Suprapubic skin (tissue), 4 donors: Measurements from ENCODE around the gene FSTL1.

Source experiments
- EP300 ChIP-seq: sonication (generic); formaldehyde crosslinking; IDR thresholded peaks from one replicate; pipeline ENCODE4 v1.6.1; 2017; ENCODE audit warnings: antibody characterized with exemption
- POLR2AphosphoS5 ChIP-seq, 3 donors: sonication (generic); formaldehyde crosslinking; IDR thresholded peaks; one replicate each; pipeline ENCODE4 v1.6.1; 2017; ENCODE audit warnings: antibody characterized with exemption in 3 of 3
- TF ChIP-seq, protein P1 (sequence below), 2 donors: fragments of 200-600 bp in 1 of 2; fragments of 450-650 bp in 1 of 2; sonication (generic) in 1 of 2; IDR thresholded peaks; one replicate each; pipeline ENCODE4 v1.5.1; 2016 to 2019; ENCODE audit warnings: antibody characterized with exemption in 2 of 2, mild to moderate bottlenecking in 1 of 2, moderate library complexity in 1 of 2

DNA sequence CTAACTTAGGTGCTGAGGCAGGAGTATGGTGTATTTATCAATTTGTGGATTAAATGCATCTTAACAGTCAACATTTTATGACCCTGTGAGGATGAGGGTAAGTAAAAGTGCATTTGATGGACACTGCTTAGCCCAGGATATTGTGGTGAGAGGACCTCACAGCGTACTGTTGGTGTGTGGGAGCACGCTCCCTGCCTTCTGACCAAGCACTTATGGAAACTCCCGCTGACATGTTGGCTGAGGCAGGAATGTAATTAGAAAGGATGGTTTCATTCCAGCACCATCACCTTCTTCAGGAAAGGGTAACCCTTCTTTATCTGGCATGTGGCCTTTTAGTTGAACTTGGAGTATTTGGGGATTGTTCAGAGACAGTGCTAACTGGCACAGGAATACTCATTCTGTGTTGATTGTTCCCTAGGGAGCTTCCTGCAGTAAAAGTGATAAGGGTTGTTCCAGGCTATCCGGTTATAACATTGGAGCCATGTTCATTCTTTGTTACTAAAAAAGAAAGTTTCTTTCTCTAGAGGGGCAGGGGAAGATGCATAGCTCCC is 11.7 kb upstream of the FSTL1 start:
- TF ChIP-seq, protein P1, sequence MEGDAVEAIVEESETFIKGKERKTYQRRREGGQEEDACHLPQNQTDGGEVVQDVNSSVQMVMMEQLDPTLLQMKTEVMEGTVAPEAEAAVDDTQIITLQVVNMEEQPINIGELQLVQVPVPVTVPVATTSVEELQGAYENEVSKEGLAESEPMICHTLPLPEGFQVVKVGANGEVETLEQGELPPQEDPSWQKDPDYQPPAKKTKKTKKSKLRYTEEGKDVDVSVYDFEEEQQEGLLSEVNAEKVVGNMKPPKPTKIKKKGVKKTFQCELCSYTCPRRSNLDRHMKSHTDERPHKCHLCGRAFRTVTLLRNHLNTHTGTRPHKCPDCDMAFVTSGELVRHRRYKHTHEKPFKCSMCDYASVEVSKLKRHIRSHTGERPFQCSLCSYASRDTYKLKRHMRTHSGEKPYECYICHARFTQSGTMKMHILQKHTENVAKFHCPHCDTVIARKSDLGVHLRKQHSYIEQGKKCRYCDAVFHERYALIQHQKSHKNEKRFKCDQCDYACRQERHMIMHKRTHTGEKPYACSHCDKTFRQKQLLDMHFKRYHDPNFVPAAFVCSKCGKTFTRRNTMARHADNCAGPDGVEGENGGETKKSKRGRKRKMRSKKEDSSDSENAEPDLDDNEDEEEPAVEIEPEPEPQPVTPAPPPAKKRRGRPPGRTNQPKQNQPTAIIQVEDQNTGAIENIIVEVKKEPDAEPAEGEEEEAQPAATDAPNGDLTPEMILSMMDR (IDR thresholded peaks at IDR 0.05): no peak
- TF ChIP-seq EP300: no peak
- TF ChIP-seq POLR2AphosphoS5 (IDR thresholded peaks at IDR 0.05): no peak
